Hepatocyte (in vitro differentiated cells): ENCODE data around the gene SMCR8.

Source experiments
- EZH2phosphoT487 ChIP-seq: fragments of 200-600 bp; sonication (generic); IDR thresholded peaks from one replicate; pipeline ENCODE4 v1.6.1; 2018; ENCODE audit warnings: antibody characterized with exemption, mild to moderate bottlenecking, low read depth, moderate library complexity; ENCODE audit not compliant: unreplicated experiment, severe bottlenecking
- TF ChIP-seq, protein P1 (sequence below): fragments of 200-600 bp; sonication (generic); IDR thresholded peaks from 2 replicates; pipeline ENCODE4 v1.5.1; 2016; ENCODE audit warnings: antibody characterized with exemption, mild to moderate bottlenecking; ENCODE audit not compliant: poor library complexity

- TF ChIP-seq, protein P1, sequence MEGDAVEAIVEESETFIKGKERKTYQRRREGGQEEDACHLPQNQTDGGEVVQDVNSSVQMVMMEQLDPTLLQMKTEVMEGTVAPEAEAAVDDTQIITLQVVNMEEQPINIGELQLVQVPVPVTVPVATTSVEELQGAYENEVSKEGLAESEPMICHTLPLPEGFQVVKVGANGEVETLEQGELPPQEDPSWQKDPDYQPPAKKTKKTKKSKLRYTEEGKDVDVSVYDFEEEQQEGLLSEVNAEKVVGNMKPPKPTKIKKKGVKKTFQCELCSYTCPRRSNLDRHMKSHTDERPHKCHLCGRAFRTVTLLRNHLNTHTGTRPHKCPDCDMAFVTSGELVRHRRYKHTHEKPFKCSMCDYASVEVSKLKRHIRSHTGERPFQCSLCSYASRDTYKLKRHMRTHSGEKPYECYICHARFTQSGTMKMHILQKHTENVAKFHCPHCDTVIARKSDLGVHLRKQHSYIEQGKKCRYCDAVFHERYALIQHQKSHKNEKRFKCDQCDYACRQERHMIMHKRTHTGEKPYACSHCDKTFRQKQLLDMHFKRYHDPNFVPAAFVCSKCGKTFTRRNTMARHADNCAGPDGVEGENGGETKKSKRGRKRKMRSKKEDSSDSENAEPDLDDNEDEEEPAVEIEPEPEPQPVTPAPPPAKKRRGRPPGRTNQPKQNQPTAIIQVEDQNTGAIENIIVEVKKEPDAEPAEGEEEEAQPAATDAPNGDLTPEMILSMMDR, result no peak
- TF ChIP-seq EZH2phosphoT487, result no peak
These were observed 868 bp downstream of the SMCR8 start for GRCh38 chr17:18315961-18316360.
